Testis (tissue), 2 donors: Measurements from ENCODE around the gene TOMM40.

ENCODE experiments used
- POLR2A ChIP-seq: fragments of 450-650 bp; IDR thresholded peaks from one replicate; pipeline ENCODE4 v1.6.1; 2017; ENCODE audit warnings: antibody characterized with exemption, mild to moderate bottlenecking, moderate library complexity
- TF ChIP-seq, protein P1 (sequence below), 3 experiments: fragments of 450-650 bp in 2 of 3; fragments of 200-600 bp in 1 of 3; sonication (generic) in 1 of 3; IDR thresholded peaks; one replicate each; pipeline ENCODE4 v1.5.1; 2016 to 2019; ENCODE audit warnings: antibody characterized with exemption in 3 of 3, mild to moderate bottlenecking in 2 of 3, moderate library complexity in 1 of 3

DNA sequence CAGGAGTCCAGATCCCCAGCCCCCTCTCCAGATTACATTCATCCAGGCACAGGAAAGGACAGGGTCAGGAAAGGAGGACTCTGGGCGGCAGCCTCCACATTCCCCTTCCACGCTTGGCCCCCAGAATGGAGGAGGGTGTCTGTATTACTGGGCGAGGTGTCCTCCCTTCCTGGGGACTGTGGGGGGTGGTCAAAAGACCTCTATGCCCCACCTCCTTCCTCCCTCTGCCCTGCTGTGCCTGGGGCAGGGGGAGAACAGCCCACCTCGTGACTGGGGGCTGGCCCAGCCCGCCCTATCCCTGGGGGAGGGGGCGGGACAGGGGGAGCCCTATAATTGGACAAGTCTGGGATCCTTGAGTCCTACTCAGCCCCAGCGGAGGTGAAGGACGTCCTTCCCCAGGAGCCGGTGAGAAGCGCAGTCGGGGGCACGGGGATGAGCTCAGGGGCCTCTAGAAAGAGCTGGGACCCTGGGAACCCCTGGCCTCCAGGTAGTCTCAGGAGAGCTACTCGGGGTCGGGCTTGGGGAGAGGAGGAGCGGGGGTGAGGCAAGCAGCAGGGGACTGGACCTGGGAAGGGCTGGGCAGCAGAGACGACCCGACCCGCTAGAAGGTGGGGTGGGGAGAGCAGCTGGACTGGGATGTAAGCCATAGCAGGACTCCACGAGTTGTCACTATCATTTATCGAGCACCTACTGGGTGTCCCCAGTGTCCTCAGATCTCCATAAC, 14.5 kb downstream of the TOMM40 start, which contains the start of gene APOE:
- TF ChIP-seq POLR2A, result no peak
- TF ChIP-seq, protein P1, sequence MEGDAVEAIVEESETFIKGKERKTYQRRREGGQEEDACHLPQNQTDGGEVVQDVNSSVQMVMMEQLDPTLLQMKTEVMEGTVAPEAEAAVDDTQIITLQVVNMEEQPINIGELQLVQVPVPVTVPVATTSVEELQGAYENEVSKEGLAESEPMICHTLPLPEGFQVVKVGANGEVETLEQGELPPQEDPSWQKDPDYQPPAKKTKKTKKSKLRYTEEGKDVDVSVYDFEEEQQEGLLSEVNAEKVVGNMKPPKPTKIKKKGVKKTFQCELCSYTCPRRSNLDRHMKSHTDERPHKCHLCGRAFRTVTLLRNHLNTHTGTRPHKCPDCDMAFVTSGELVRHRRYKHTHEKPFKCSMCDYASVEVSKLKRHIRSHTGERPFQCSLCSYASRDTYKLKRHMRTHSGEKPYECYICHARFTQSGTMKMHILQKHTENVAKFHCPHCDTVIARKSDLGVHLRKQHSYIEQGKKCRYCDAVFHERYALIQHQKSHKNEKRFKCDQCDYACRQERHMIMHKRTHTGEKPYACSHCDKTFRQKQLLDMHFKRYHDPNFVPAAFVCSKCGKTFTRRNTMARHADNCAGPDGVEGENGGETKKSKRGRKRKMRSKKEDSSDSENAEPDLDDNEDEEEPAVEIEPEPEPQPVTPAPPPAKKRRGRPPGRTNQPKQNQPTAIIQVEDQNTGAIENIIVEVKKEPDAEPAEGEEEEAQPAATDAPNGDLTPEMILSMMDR (IDR thresholded peaks at IDR 0.05), result no peak
